HCT116 (cell line): Measurements from ENCODE around the gene SLBP. TPM values are rescaled to one million over a fixed set of nuclear protein-coding genes. Genes with fewer than 3 reads are reported as not detected.

Experiments used
- ATAC-seq: fragments of 200-7000 bp; cut with Tn5 transposase; 2 replicates; pipeline ENCODE4 v1.9.1; 2020; ENCODE audit warnings: mild to moderate bottlenecking, moderate library complexity
- BruUV-seq: library from RNA; stranded (reverse); fragments of 400-500 nt; replicated peaks from 2 replicates; lab custom pipeline; 2021; lab: Mats Ljungman, UMichigan
- CTCF ChIA-PET: fragments of 300-600 bp; sonication (Branson Sonifier 250); formaldehyde crosslinking; loops from one replicate; lab custom pipeline; 2021; ENCODE audit warnings: antibody characterized with exemption; lab: Charles Lee
- POLR2A ChIA-PET: fragments of 300-600, 350-600 bp; sonication (Branson Sonifier 250); formaldehyde crosslinking; loops from one replicate; lab custom pipeline; 2021; ENCODE audit warnings: antibody characterized with exemption; lab: Charles Lee
- RAD21 ChIA-PET, 2 experiments: fragments of 300-600 bp; sonication (Branson Sonifier 250); formaldehyde crosslinking; loops; one replicate each; lab custom pipeline; 2023; ENCODE audit warnings: low total read pairs in 2 of 2; ENCODE audit not compliant: uncharacterized antibody in 2 of 2, unreplicated experiment in 2 of 2, low non-redundant PET in 1 of 2; lab: Charles Lee
- DNase-seq: peaks from one replicate; pipeline ENCODE4 v3.0.0-alpha.2; 2010; ENCODE audit warnings: low read depth, low spot score
- H2AFZ ChIP-seq: fragments of 200-600 bp; shearing (Covaris generic), sonication (generic); 2 replicates; pipeline ENCODE4 v1.6.1; 2017; ENCODE audit warnings: low read depth, mixed run types, mixed read lengths, antibody characterized with exemption, low read length; ENCODE audit not compliant: poor library complexity, severe bottlenecking
- H3K27ac ChIP-seq: 2 replicates; pipeline ENCODE4 v1.5.1; 2012; ENCODE audit warnings: low read depth, low read length
- H3K27me3 ChIP-seq: fragments of 200-600 bp; sonication (generic); 2 replicates; pipeline ENCODE4 v1.6.1; 2016; ENCODE audit warnings: mixed run types, low read length, mixed read lengths; ENCODE audit not compliant: insufficient read depth
- H3K36me3 ChIP-seq, 2 experiments: fragments of 200-500 bp in 1 of 2; fragments of 200-600 bp in 1 of 2; sonication (Bioruptor generic) in 1 of 2; sonication (generic) in 1 of 2; 2 replicates each; pipeline versions ENCODE4 v1.5.1 to v1.6.1; 2014 to 2016; ENCODE audit warnings: low read length in 2 of 2, inconsistent platforms in 1 of 2, mixed read lengths in 1 of 2, mixed run types in 1 of 2; ENCODE audit not compliant: insufficient read depth in 2 of 2, control insufficient read depth in 1 of 2
- H3K4me1 ChIP-seq, 2 experiments: fragments of 200-600 bp in 1 of 2; sonication (generic) in 1 of 2; 2 replicates each; pipeline versions ENCODE4 v1.5.1 to v1.6.1; 2012 to 2017; ENCODE audit warnings: low read length in 2 of 2, inconsistent platforms in 1 of 2, mild to moderate bottlenecking in 1 of 2, mixed read lengths in 1 of 2, mixed run types in 1 of 2, moderate library complexity in 1 of 2; ENCODE audit not compliant: insufficient read depth in 2 of 2, control insufficient read depth in 1 of 2
- H3K4me2 ChIP-seq: fragments of 200-600 bp; sonication (generic); 2 replicates; pipeline ENCODE4 v1.6.1; 2017; ENCODE audit warnings: mixed run types, low read length, mixed read lengths
- H3K4me3 ChIP-seq, 2 experiments: fragments of 200-600 bp in 1 of 2; sonication (generic) in 1 of 2; replicated peaks in 1 of 2; 2 replicates each; pipeline ENCODE4 v1.5.1; 2011 to 2016; ENCODE audit warnings: low read length in 2 of 2, control low read depth in 1 of 2, low read depth in 1 of 2, mild to moderate bottlenecking in 1 of 2, mixed read lengths in 1 of 2, mixed run types in 1 of 2
- H3K79me2 ChIP-seq: fragments of 200-600 bp; sonication (generic); 2 replicates; pipeline ENCODE4 v1.6.1; 2017; ENCODE audit warnings: mild to moderate bottlenecking, mixed run types, low read length, moderate library complexity, mixed read lengths; ENCODE audit not compliant: insufficient read depth
- H3K9ac ChIP-seq: fragments of 200-600 bp; sonication (generic); 2 replicates; pipeline ENCODE4 v1.6.1; 2016; ENCODE audit warnings: low read length, mixed read lengths
- H3K9me2 ChIP-seq: fragments of 200-600 bp; sonication (generic), shearing (Covaris generic); 2 replicates; pipeline ENCODE4 v1.6.1; 2017; ENCODE audit warnings: mixed run types, mild to moderate bottlenecking, moderate library complexity; ENCODE audit not compliant: insufficient read depth
- H3K9me3 ChIP-seq, 2 experiments: fragments of 200-500 bp in 1 of 2; fragments of 200-600 bp in 1 of 2; sonication (Bioruptor generic) in 1 of 2; sonication (generic) in 1 of 2; 2 replicates each; pipeline ENCODE4 v1.6.1; 2014 to 2017; ENCODE audit warnings: low read length in 2 of 2, mixed read lengths in 2 of 2, inconsistent platforms in 1 of 2, low read depth in 1 of 2, mild to moderate bottlenecking in 1 of 2, mixed run types in 1 of 2, moderate library complexity in 1 of 2; ENCODE audit not compliant: control insufficient read depth in 1 of 2, insufficient read depth in 1 of 2
- H4K20me1 ChIP-seq: fragments of 200-600 bp; sonication (generic), shearing (Covaris generic); 2 replicates; pipeline ENCODE4 v1.6.1; 2017; ENCODE audit warnings: mixed run types, mild to moderate bottlenecking, moderate library complexity; ENCODE audit not compliant: insufficient read depth
- CBX3 ChIP-seq: IDR thresholded peaks from 2 replicates; pipeline ENCODE4 v1.6.1; 2012; ENCODE audit warnings: low read depth
- CEBPB ChIP-seq: IDR thresholded peaks from 2 replicates; pipeline ENCODE4 v1.6.1; 2012; ENCODE audit warnings: low read depth
- EGR1 ChIP-seq: IDR thresholded peaks from 2 replicates; pipeline ENCODE4 v1.6.1; 2012; ENCODE audit warnings: low read depth
- ELF1 ChIP-seq: IDR thresholded peaks from 2 replicates; pipeline ENCODE4 v1.6.1; 2012; ENCODE audit warnings: low read depth, borderline replicate concordance
- EZH2 ChIP-seq: fragments of 200-600 bp; sonication (generic); IDR thresholded peaks from 2 replicates; pipeline ENCODE4 v1.6.1; 2017; ENCODE audit warnings: antibody characterized with exemption, mixed run types
- FOSL1 ChIP-seq: IDR thresholded peaks from 2 replicates; pipeline ENCODE4 v1.6.1; 2012; ENCODE audit warnings: low read depth
- JUND ChIP-seq: IDR thresholded peaks from 2 replicates; pipeline ENCODE4 v1.6.1; 2012
- RAD21 ChIP-seq: IDR thresholded peaks from 2 replicates; pipeline ENCODE4 v1.6.1; 2012; ENCODE audit warnings: low read depth, mild to moderate bottlenecking
- SIN3A ChIP-seq: IDR thresholded peaks from 2 replicates; pipeline ENCODE4 v1.6.1; 2012; ENCODE audit warnings: low read depth
- SP1 ChIP-seq: IDR thresholded peaks from 2 replicates; pipeline ENCODE4 v1.6.1; 2012; ENCODE audit warnings: low read depth
- SRF ChIP-seq: IDR thresholded peaks from 2 replicates; pipeline ENCODE4 v1.6.1; 2012; ENCODE audit warnings: low read depth
- YY1 ChIP-seq: IDR thresholded peaks from 2 replicates; pipeline ENCODE4 v1.6.1; 2011; ENCODE audit warnings: low read length, low read depth, moderate library complexity, mild to moderate bottlenecking; ENCODE audit not compliant: insufficient replicate concordance; ENCODE audit errors: extremely low read depth
- ZFX ChIP-seq: fragments of 450-650 bp; IDR thresholded peaks from 2 replicates; pipeline ENCODE4 v1.6.1; 2017
- ZNF274 ChIP-seq: fragments of 200-500 bp; sonication (Bioruptor generic); IDR thresholded peaks from 2 replicates; pipeline ENCODE4 v1.6.1; 2014; ENCODE audit warnings: mild to moderate bottlenecking, low read depth, low read length, inconsistent platforms
- intact Hi-C: fragments of 100-400 bp; cut with micrococcal nuclease; formaldehyde crosslinking; loops from 2 replicates; pipeline ENCODE4 v1.10.0; 2022
- total RNA-seq: library from RNA; stranded (reverse); gene quantifications from one replicate; pipeline ENCODE4 v1.2.1, GENCODE V29; 2021; ENCODE audit not compliant: unreplicated experiment
- TF ChIP-seq, protein P1 (sequence below), 3 experiments: fragments of 200-600 bp in 1 of 3; sonication (generic) in 1 of 3; IDR thresholded peaks in 2 of 3; conservative IDR thresholded peaks in 1 of 3; 2 replicates each; pipeline ENCODE4 v1.5.1; 2012 to 2017; ENCODE audit warnings: low read depth in 2 of 3, low read length in 2 of 3, antibody characterized with exemption in 1 of 3, borderline replicate concordance in 1 of 3, control low read depth in 1 of 3, mild to moderate bottlenecking in 1 of 3, mixed read lengths in 1 of 3, mixed run types in 1 of 3, moderate library complexity in 1 of 3; ENCODE audit not compliant: insufficient read depth in 1 of 3
- TF ChIP-seq, protein P2 (sequence below): IDR thresholded peaks from 2 replicates; pipeline ENCODE4 v1.6.1; 2012; ENCODE audit warnings: low read depth

Gene SLBP
- total RNA-seq, 1 experiment from 2014 or later: 101 TPM

GRCh38 chr4:1756079-1756478 lies 44.0 kb upstream of the SLBP start:
- H3K27me3 ChIP-seq: no peaks in the 10 kb centered on the region
- no peaks in the 10 kb centered on the region for H3K9me2 ChIP-seq
- no peaks in the 10 kb centered on the region for H3K36me3 ChIP-seq
- RAD21 ChIA-PET: no interaction called here
- TF ChIP-seq ELF1: no peak
- TF ChIP-seq ZNF274: no peak
- no peak for TF ChIP-seq JUND
- no peak for TF ChIP-seq CEBPB
- no peak for TF ChIP-seq EZH2
- TF ChIP-seq SIN3A: no peak
- TF ChIP-seq FOSL1: no peak
- TF ChIP-seq CBX3: no peak
- TF ChIP-seq, protein P1, sequence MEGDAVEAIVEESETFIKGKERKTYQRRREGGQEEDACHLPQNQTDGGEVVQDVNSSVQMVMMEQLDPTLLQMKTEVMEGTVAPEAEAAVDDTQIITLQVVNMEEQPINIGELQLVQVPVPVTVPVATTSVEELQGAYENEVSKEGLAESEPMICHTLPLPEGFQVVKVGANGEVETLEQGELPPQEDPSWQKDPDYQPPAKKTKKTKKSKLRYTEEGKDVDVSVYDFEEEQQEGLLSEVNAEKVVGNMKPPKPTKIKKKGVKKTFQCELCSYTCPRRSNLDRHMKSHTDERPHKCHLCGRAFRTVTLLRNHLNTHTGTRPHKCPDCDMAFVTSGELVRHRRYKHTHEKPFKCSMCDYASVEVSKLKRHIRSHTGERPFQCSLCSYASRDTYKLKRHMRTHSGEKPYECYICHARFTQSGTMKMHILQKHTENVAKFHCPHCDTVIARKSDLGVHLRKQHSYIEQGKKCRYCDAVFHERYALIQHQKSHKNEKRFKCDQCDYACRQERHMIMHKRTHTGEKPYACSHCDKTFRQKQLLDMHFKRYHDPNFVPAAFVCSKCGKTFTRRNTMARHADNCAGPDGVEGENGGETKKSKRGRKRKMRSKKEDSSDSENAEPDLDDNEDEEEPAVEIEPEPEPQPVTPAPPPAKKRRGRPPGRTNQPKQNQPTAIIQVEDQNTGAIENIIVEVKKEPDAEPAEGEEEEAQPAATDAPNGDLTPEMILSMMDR (IDR thresholded peaks at IDR 0.05 in 2 of 3, conservative IDR thresholded peaks at IDR 0.05 in 1 of 3; ENCODE audit: borderline replicate concordance in 1 of 3, insufficient read depth in 1 of 3, low read depth in 2 of 3, low read length in 2 of 3): no peak
- TF ChIP-seq EGR1: no peak
- TF ChIP-seq SRF: no peak
- TF ChIP-seq SP1: no peak
- no peak for TF ChIP-seq ZFX
- TF ChIP-seq, protein P2, sequence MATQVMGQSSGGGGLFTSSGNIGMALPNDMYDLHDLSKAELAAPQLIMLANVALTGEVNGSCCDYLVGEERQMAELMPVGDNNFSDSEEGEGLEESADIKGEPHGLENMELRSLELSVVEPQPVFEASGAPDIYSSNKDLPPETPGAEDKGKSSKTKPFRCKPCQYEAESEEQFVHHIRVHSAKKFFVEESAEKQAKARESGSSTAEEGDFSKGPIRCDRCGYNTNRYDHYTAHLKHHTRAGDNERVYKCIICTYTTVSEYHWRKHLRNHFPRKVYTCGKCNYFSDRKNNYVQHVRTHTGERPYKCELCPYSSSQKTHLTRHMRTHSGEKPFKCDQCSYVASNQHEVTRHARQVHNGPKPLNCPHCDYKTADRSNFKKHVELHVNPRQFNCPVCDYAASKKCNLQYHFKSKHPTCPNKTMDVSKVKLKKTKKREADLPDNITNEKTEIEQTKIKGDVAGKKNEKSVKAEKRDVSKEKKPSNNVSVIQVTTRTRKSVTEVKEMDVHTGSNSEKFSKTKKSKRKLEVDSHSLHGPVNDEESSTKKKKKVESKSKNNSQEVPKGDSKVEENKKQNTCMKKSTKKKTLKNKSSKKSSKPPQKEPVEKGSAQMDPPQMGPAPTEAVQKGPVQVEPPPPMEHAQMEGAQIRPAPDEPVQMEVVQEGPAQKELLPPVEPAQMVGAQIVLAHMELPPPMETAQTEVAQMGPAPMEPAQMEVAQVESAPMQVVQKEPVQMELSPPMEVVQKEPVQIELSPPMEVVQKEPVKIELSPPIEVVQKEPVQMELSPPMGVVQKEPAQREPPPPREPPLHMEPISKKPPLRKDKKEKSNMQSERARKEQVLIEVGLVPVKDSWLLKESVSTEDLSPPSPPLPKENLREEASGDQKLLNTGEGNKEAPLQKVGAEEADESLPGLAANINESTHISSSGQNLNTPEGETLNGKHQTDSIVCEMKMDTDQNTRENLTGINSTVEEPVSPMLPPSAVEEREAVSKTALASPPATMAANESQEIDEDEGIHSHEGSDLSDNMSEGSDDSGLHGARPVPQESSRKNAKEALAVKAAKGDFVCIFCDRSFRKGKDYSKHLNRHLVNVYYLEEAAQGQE: no peak
- no peak for TF ChIP-seq RAD21
- no peak for TF ChIP-seq YY1
- TF ChIP-seq, all 23 proteins: peak for 0
- Histone ChIP-seq H3K4me2 (no peak overlapping the region), H4K20me1 (no peaks in the 10 kb centered on the region), H3K9me3 (no peaks in the 10 kb centered on the region), H3K4me3 (no peak overlapping the region), H3K9ac (no peak overlapping the region), H3K4me1 (peaks cover 0 to 11% of the 10 kb centered on the region in 2 experiments; a peak in 1 of 4 replicates), H3K27ac (no peak overlapping the region), H2AFZ (no peak overlapping the region), H3K79me2 (no peaks in the 10 kb centered on the region)
- ChIA-PET POLR2A (no interaction called here), CTCF (interaction anchor here (1.0 to 1.4 kb wide), 2 partner anchors 9 to 52 kb away, joined by 3 read pairs; no protein-coding TSS in a partner anchor)
- BruUV-seq: no TSS peak
- no peak for ATAC-seq
- DNase-seq: no peak
- intact Hi-C loops: no loop called here
